ENCODE results near the gene SDK2.
A peak's percentile ranks its signal among the peaks of the same experiment; 100 is the strongest.

The SDK2 gene

DNA sequence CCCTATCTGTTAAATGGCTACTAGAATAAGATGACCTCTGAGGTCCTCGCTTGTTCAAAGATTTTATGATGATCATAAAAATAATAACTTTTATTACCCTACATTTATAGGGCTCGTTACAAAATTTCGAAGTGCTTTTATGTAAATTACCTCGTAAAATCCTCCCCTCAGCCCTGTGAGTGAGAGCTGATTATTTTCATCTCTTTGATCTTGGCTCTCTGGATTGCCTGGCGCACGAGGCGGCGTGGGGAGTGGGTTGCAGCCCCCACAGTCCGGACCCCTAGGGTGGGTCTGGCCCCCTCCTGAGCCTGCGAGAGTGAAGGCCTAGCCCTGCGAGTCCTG is 1.6 kb downstream of the SDK2 start:
- H3K4me1 ChIP-seq (ENCODE audit: control insufficient read depth, low read length), result peaks cover 19% of the 10 kb centered on the region
- H3K4me3 ChIP-seq (ENCODE audit: low read length), result peak overlapping the region; percentile 8; the same call in 1 of the 2 replicates
- peaks cover 55% of the 10 kb centered on the region for H3K27me3 ChIP-seq (ENCODE audit: control insufficient read depth, low read length)
- H3K79me2 ChIP-seq (ENCODE audit: control insufficient read depth, low read length), result no peaks in the 10 kb centered on the region
- no peaks in the 10 kb centered on the region for H3K36me3 ChIP-seq (ENCODE audit: control insufficient read depth, low read length)
- H4K20me1 ChIP-seq (ENCODE audit: control insufficient read depth, insufficient read depth, low read depth, low read length), result no peaks in the 10 kb centered on the region
- peak overlapping the region; percentile 26; the same call in 1 of the 2 replicates for H3K4me2 ChIP-seq (ENCODE audit: low read length)
- TF ChIP-seq EZH2phosphoT487 (IDR thresholded peaks at IDR 0.05; ENCODE audit: borderline replicate concordance, low read length), result no peak
- TF ChIP-seq, protein P1, sequence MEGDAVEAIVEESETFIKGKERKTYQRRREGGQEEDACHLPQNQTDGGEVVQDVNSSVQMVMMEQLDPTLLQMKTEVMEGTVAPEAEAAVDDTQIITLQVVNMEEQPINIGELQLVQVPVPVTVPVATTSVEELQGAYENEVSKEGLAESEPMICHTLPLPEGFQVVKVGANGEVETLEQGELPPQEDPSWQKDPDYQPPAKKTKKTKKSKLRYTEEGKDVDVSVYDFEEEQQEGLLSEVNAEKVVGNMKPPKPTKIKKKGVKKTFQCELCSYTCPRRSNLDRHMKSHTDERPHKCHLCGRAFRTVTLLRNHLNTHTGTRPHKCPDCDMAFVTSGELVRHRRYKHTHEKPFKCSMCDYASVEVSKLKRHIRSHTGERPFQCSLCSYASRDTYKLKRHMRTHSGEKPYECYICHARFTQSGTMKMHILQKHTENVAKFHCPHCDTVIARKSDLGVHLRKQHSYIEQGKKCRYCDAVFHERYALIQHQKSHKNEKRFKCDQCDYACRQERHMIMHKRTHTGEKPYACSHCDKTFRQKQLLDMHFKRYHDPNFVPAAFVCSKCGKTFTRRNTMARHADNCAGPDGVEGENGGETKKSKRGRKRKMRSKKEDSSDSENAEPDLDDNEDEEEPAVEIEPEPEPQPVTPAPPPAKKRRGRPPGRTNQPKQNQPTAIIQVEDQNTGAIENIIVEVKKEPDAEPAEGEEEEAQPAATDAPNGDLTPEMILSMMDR (IDR thresholded peaks at IDR 0.05; ENCODE audit: low read depth, low read length, poor library complexity, severe bottlenecking), result no peak
- no peaks in the 10 kb centered on the region for H3K9me2 ChIP-seq (replicated peaks; ENCODE audit: control insufficient read depth, low read length)
- no peaks in the 10 kb centered on the region for H3F3A ChIP-seq (ENCODE audit: control insufficient read depth, insufficient read depth)
- H3K27ac ChIP-seq (ENCODE audit: low read depth, low read length), result no peak overlapping the region
- no peaks in the 10 kb centered on the region for H3K9me3 ChIP-seq (ENCODE audit: control insufficient read depth, insufficient read depth, low read length)

DNA sequence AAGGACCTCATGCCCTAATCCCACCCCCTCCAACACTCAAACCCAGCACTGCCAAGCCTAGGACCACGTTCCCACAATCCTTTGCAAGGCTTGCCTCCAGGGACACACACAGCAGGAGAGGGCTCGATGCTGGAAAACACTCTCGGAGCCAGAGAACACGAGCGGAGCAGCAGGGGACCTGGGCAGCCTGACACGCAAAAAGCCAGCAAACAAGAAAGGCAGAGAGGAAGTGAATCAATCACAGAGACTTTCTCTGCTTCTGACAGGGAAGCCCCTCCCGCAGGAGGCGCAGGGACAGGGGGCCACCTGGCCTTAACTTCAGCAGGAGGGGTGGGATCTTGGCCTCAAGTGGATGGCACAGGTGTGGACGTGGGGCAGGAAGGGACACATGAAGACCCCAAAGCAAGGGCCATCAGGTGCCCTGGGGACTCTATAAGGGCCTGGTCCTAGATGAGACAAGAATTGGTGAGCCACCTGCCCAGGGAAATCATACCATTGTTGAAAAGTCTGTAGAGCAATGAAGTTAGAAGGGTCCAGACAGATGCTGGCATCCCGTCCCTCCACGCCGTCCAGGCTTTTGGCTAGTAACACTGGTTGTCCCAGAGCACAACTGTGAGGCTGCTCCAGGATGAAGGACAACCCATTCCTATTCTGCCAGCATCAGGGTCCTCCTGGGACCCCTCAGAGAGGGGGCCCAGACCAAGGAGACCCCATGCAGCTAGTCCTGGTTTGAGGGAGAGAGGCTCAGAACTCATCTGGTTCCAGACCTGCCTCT is 2.2 kb downstream of the SDK2 start:
- Histone ChIP-seq H4K20me1 (ENCODE audit: control insufficient read depth, insufficient read depth, low read depth, low read length) (no peaks in the 10 kb centered on the region), H3K4me2 (ENCODE audit: low read length) (peak overlapping the region; percentile 60), H3K4me3 (ENCODE audit: low read length) (peak overlapping the region; percentile 29), H3K9me2 (replicated peaks; ENCODE audit: control insufficient read depth, low read length) (no peaks in the 10 kb centered on the region), H3K79me2 (ENCODE audit: control insufficient read depth, low read length) (no peaks in the 10 kb centered on the region), H3K9me3 (ENCODE audit: control insufficient read depth, insufficient read depth, low read length) (no peaks in the 10 kb centered on the region), H3K27me3 (ENCODE audit: control insufficient read depth, low read length) (peaks cover 50% of the 10 kb centered on the region), H3F3A (ENCODE audit: control insufficient read depth, insufficient read depth) (no peaks in the 10 kb centered on the region), H3K4me1 (ENCODE audit: control insufficient read depth, low read length) (peaks cover 19% of the 10 kb centered on the region), H3K27ac (ENCODE audit: low read depth, low read length) (no peak overlapping the region), H3K36me3 (ENCODE audit: control insufficient read depth, low read length) (no peaks in the 10 kb centered on the region)
- TF ChIP-seq, protein P1 (IDR thresholded peaks at IDR 0.05; ENCODE audit: low read depth, low read length, poor library complexity, severe bottlenecking), result no peak
- TF ChIP-seq EZH2phosphoT487 (IDR thresholded peaks at IDR 0.05; ENCODE audit: borderline replicate concordance, low read length), result no peak

DNA sequence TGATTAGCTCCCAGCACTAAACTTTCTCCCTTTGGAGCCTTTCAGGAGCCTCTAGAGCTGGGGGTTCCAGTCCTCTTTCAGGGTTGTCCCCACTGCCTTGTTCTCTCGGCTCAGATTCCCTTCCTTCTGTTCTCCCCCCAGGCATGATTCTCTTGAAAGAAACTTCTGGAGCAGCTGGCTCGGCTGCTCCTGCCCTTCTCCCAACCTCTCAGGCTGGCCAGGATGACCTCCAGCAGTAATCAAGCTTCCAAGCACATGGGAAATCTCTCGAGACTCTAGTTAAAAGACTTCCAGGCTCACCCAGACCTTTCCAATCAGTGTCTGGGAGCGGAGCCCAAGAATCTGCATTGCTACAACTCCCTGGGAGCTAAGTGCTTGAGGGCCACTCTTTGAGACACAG is 3.6 kb downstream of the SDK2 start:
- H3K9me3 ChIP-seq (ENCODE audit: control insufficient read depth, insufficient read depth, low read length), result no peaks in the 10 kb centered on the region
- H3K79me2 ChIP-seq (ENCODE audit: control insufficient read depth, low read length), result no peaks in the 10 kb centered on the region
- H3K27ac ChIP-seq (ENCODE audit: low read depth, low read length), result no peak overlapping the region
- no peaks in the 10 kb centered on the region for H3K9me2 ChIP-seq (replicated peaks; ENCODE audit: control insufficient read depth, low read length)
- peaks cover 19% of the 10 kb centered on the region for H3K4me1 ChIP-seq (ENCODE audit: control insufficient read depth, low read length)
- H3K4me3 ChIP-seq (ENCODE audit: low read length), result no peak overlapping the region
- TF ChIP-seq EZH2phosphoT487 (IDR thresholded peaks at IDR 0.05; ENCODE audit: borderline replicate concordance, low read length), result no peak
- TF ChIP-seq, protein P1 (IDR thresholded peaks at IDR 0.05; ENCODE audit: low read depth, low read length, poor library complexity, severe bottlenecking), result no peak
- no peaks in the 10 kb centered on the region for H3K36me3 ChIP-seq (ENCODE audit: control insufficient read depth, low read length)
- H3F3A ChIP-seq (ENCODE audit: control insufficient read depth, insufficient read depth), result no peaks in the 10 kb centered on the region
- H3K4me2 ChIP-seq (ENCODE audit: low read length), result no peak overlapping the region
- H4K20me1 ChIP-seq (ENCODE audit: control insufficient read depth, insufficient read depth, low read depth, low read length), result no peaks in the 10 kb centered on the region
- H3K27me3 ChIP-seq (ENCODE audit: control insufficient read depth, low read length), result peaks cover 37% of the 10 kb centered on the region

Measured in DOHH2 (cell line).